ENCODE measurements around the gene GPRIN3. TPM values are rescaled to one million over a fixed set of nuclear protein-coding genes. Genes with fewer than 3 reads are reported as not detected.

The GPRIN3 gene
- total and polyA plus RNA-seq, 2 donors (not counting 3 experiments of a cell fraction or from before 2014, with no cell fraction given), result 0.17 to 2.2 TPM

- H3K79me2 ChIP-seq (ENCODE audit: control insufficient read depth, insufficient read depth, low read length), result no peaks in the 10 kb centered on the region
- intact Hi-C loops (cut with micrococcal nuclease) (no loop called here), dilution Hi-C loops (cut with MboI; ENCODE audit: extremely low pct_ligation_motif_present, low sequenced_read_pairs) (no loop called here)
- DNase-seq (ENCODE audit: low read depth, low spot score), result no peak
- BruUV-seq (replicated peaks), result no TSS peak
- H4K20me1 ChIP-seq (replicated peaks; ENCODE audit: control insufficient read depth, extremely low read depth, insufficient read depth, low read length), result no peaks in the 10 kb centered on the region
- H2AFZ ChIP-seq (ENCODE audit: low read depth, low read length), result no peak overlapping the region
- no peaks in the 10 kb centered on the region for H3K36me3 ChIP-seq (ENCODE audit: control insufficient read depth in 2 of 2, extremely low read depth in 1 of 2, insufficient read depth in 2 of 2, low read length in 2 of 2)
- no peaks in the 10 kb centered on the region for H3K9me3 ChIP-seq (replicated peaks; ENCODE audit: control insufficient read depth, insufficient read depth, low read length)
- CTCF ChIA-PET, result interaction anchor here (1.0 kb wide), 1 partner anchor 17 kb away, joined by 3 read pairs; no protein-coding TSS in a partner anchor
- FAIRE-seq, result no peak
- H3K4me3 ChIP-seq (replicated peaks in 1 of 3; ENCODE audit: insufficient read depth in 1 of 3, low read depth in 1 of 3, low read length in 3 of 3), result no peak overlapping the region
- H3K27me3 ChIP-seq (ENCODE audit: control insufficient read depth in 2 of 2, insufficient read depth in 2 of 2, low read length in 2 of 2), result peaks cover 3 to 5% of the 10 kb centered on the region in 2 experiments
- TF ChIP-seq EZH2 (IDR thresholded peaks at IDR 0.05; ENCODE audit: borderline replicate concordance, low read depth, low read length, severe bottlenecking), result no peak
- no peak for TF ChIP-seq POLR2A (IDR thresholded peaks at IDR 0.05; ENCODE audit: low read depth, low read length)
- TF ChIP-seq POLR2AphosphoS5 (IDR thresholded peaks at IDR 0.05; ENCODE audit: insufficient read depth, low read depth, low read length), result no peak
- no peak for TF ChIP-seq CTCF (IDR thresholded peaks at IDR 0.05; ENCODE audit: extremely low read depth in 1 of 2, insufficient read depth in 1 of 2, low read depth in 1 of 2, low read length in 2 of 2)
- no peak for TF ChIP-seq GATA2 (IDR thresholded peaks at IDR 0.05; ENCODE audit: insufficient read depth, insufficient read length, low read depth, low read length)
- TF ChIP-seq MAX (IDR thresholded peaks at IDR 0.05; ENCODE audit: insufficient read depth, insufficient read length), result no peak
- no peak for TF ChIP-seq MYC (IDR thresholded peaks at IDR 0.05; ENCODE audit: low read depth, low read length)
- no peak for TF ChIP-seq FOS (IDR thresholded peaks at IDR 0.05; ENCODE audit: borderline replicate concordance, insufficient read depth, low read length)
- no peak for TF ChIP-seq JUN (IDR thresholded peaks at IDR 0.05; ENCODE audit: borderline replicate concordance, insufficient read depth, insufficient read length, low read depth)
- H3K4me2 ChIP-seq (ENCODE audit: insufficient read depth, low read length), result no peak overlapping the region
- H3K9ac ChIP-seq (replicated peaks; ENCODE audit: extremely low read depth, insufficient read depth, low read length), result no peak overlapping the region
- POLR2A ChIA-PET, result no interaction called here
- no peaks in the 10 kb centered on the region for H3K4me1 ChIP-seq (ENCODE audit: control insufficient read depth, extremely low read depth, insufficient read depth, low read length)
- no peak overlapping the region for H3K27ac ChIP-seq (ENCODE audit: insufficient read depth, low read depth, low read length)
- H3K9me1 ChIP-seq (replicated peaks; ENCODE audit: control insufficient read depth, extremely low read depth, insufficient read depth, low read length), result no peaks in the 10 kb centered on the region
Observed at GRCh38 chr4:89300499-89300898, 7.1 kb downstream of the GPRIN3 start.
